Adipocyte (in vitro differentiated cells): Measurements from ENCODE around the gene CCN5.
"Not testable (repeated sequence)": the region's sequence is repeated elsewhere in the genome, so short reads cannot be mapped to it uniquely, and the experiment has no call there.

Experiments used
- DNase-seq: peaks from one replicate; pipeline ENCODE4 v3.0.0-alpha.2; 2015; ENCODE audit warnings: low read depth
- H3K27me3 ChIP-seq: replicated peaks from 2 replicates; pipeline ENCODE4 v1.7.0; 2013; ENCODE audit warnings: mild to moderate bottlenecking, low read length, moderate library complexity; ENCODE audit not compliant: control insufficient read depth, insufficient read depth
- H3K36me3 ChIP-seq: 2 replicates; pipeline ENCODE4 v1.7.0; 2013; ENCODE audit warnings: low read length, mild to moderate bottlenecking, moderate library complexity; ENCODE audit not compliant: control insufficient read depth, insufficient read depth, severe bottlenecking
- H3K4me1 ChIP-seq: 2 replicates; pipeline ENCODE4 v1.7.0; 2013; ENCODE audit warnings: mild to moderate bottlenecking, low read length, moderate library complexity; ENCODE audit not compliant: control insufficient read depth, insufficient read depth
- H3K4me3 ChIP-seq: 2 replicates; pipeline ENCODE4 v1.7.0; 2013; ENCODE audit warnings: mild to moderate bottlenecking, low read length, moderate library complexity
- H3K9ac ChIP-seq: 2 replicates; pipeline ENCODE4 v1.7.0; 2013; ENCODE audit warnings: mild to moderate bottlenecking, low read length, moderate library complexity
- H3K9me3 ChIP-seq: 2 replicates; pipeline ENCODE4 v1.7.0; 2013; ENCODE audit warnings: mild to moderate bottlenecking, low read length, moderate library complexity; ENCODE audit not compliant: control insufficient read depth

The CCN5 gene

GRCh38 chr20:44714701-44715498 lies at the start of gene CCN5:
CCN5 (plus strand) TSS chr20:44715369; CDS start chr20:44715391, 22 bp downstream.
- H3K9ac ChIP-seq, result peak within 1 kb of the TSS; percentile 78
- no peaks in the 10 kb centered on the region for H3K9me3 ChIP-seq
- H3K4me1 ChIP-seq, result peaks cover 53% of the 10 kb centered on the region
- H3K4me3 ChIP-seq, result peak within 1 kb of the TSS; percentile 76
- DNase-seq, result peak; percentile 90
- H3K27me3 ChIP-seq, result no peaks in the 10 kb centered on the region
- no peaks in the 10 kb centered on the region for H3K36me3 ChIP-seq

GRCh38 chr20:44666066-44666465 lies 49.1 kb upstream of the CCN5 start:
- Histone ChIP-seq H3K4me3 (no peak overlapping the region), H3K36me3 (no peaks in the 10 kb centered on the region), H3K4me1 (peaks cover 2% of the 10 kb centered on the region), H3K27me3 (no peaks in the 10 kb centered on the region), H3K9me3 (no peaks in the 10 kb centered on the region), H3K9ac (no peak overlapping the region)
- DNase-seq, result no peak

GRCh38 chr20:44670851-44671250 lies 44.3 kb upstream of the CCN5 start:
- not testable (repeated sequence) for H3K27me3 ChIP-seq, H3K9me3 ChIP-seq, H3K36me3 ChIP-seq, H3K4me3 ChIP-seq, H3K9ac ChIP-seq, H3K4me1 ChIP-seq
- DNase-seq, result peak; percentile 56

GRCh38 chr20:44671541-44671940 lies 43.6 kb upstream of the CCN5 start:
- H3K9ac ChIP-seq, H3K27me3 ChIP-seq, H3K36me3 ChIP-seq, DNase-seq, H3K4me1 ChIP-seq, H3K4me3 ChIP-seq, H3K9me3 ChIP-seq: not testable (repeated sequence)

- not testable (repeated sequence) for H3K4me3 ChIP-seq, H3K36me3 ChIP-seq, H3K9me3 ChIP-seq, DNase-seq, H3K9ac ChIP-seq, H3K4me1 ChIP-seq, H3K27me3 ChIP-seq
Observed at GRCh38 chr20:44672318-44672902, 42.8 kb upstream of the CCN5 start.

GRCh38 chr20:44678242-44678641 lies 36.9 kb upstream of the CCN5 start:
- peaks cover 11% of the 10 kb centered on the region for H3K4me1 ChIP-seq
- no peaks in the 10 kb centered on the region for H3K36me3 ChIP-seq
- DNase-seq, result no peak
- peak overlapping the region; percentile 50 for H3K9ac ChIP-seq
- H3K27me3 ChIP-seq, result no peaks in the 10 kb centered on the region
- no peaks in the 10 kb centered on the region for H3K9me3 ChIP-seq
- no peak overlapping the region for H3K4me3 ChIP-seq

- Histone ChIP-seq H3K36me3 (no peaks in the 10 kb centered on the region), H3K4me1 (peaks cover 11% of the 10 kb centered on the region), H3K9me3 (no peaks in the 10 kb centered on the region), H3K4me3 (no peak overlapping the region), H3K27me3 (no peaks in the 10 kb centered on the region), H3K9ac (peak overlapping the region; percentile 50)
- no peak for DNase-seq
Observed at GRCh38 chr20:44678990-44679611, 36.1 kb upstream of the CCN5 start.

GRCh38 chr20:44681796-44682566 lies 33.2 kb upstream of the CCN5 start:
- no peak overlapping the region for H3K9ac ChIP-seq

GRCh38 chr20:44683263-44684046 lies 31.7 kb upstream of the CCN5 start:
- DNase-seq, result peak; percentile 69
- Histone ChIP-seq H3K4me3 (no peak overlapping the region), H3K9ac (no peak overlapping the region), H3K9me3 (no peaks in the 10 kb centered on the region), H3K4me1 (peaks cover 20% of the 10 kb centered on the region), H3K27me3 (no peaks in the 10 kb centered on the region), H3K36me3 (no peaks in the 10 kb centered on the region)

More at GRCh38 chr20:44681796-44682566, 33.2 kb upstream of the CCN5 start:
- Histone ChIP-seq H3K4me3 (no peak overlapping the region), H3K4me1 (peaks cover 24% of the 10 kb centered on the region), H3K36me3 (no peaks in the 10 kb centered on the region), H3K9me3 (no peaks in the 10 kb centered on the region), H3K27me3 (no peaks in the 10 kb centered on the region)
- no peak for DNase-seq

GRCh38 chr20:44684047-44684967 lies 30.9 kb upstream of the CCN5 start:
- DNase-seq, result no peak

More at GRCh38 chr20:44684047-44684967, 30.9 kb upstream of the CCN5 start:
- H3K27me3 ChIP-seq, result no peaks in the 10 kb centered on the region
- H3K9ac ChIP-seq, result peak overlapping the region; percentile 74
- no peaks in the 10 kb centered on the region for H3K9me3 ChIP-seq
- H3K36me3 ChIP-seq, result no peaks in the 10 kb centered on the region
- H3K4me3 ChIP-seq, result no peak overlapping the region
- peaks cover 13% of the 10 kb centered on the region for H3K4me1 ChIP-seq
